Loucy (cell line): ENCODE results near the gene TMEM95.
A peak's percentile ranks its signal among the peaks of the same experiment; 100 is the strongest.

Experiments used
- H2AFZ ChIP-seq: fragments of 200-600 bp; sonication (generic); 2 replicates; pipeline ENCODE4 v1.6.0; 2016; ENCODE audit warnings: antibody characterized with exemption, mild to moderate bottlenecking, low read length, moderate library complexity
- H3F3A ChIP-seq: fragments of 200-600 bp; 2 replicates; pipeline ENCODE4 v1.6.0; 2016; ENCODE audit warnings: antibody characterized with exemption, low read depth, mild to moderate bottlenecking
- H3K27me3 ChIP-seq: fragments of 200-600 bp; sonication (generic); 2 replicates; pipeline ENCODE4 v1.6.1; 2014; ENCODE audit warnings: low read length, mild to moderate bottlenecking; ENCODE audit not compliant: insufficient read depth, poor library complexity, severe bottlenecking
- H3K36me3 ChIP-seq: fragments of 200-600 bp; sonication (generic); 2 replicates; pipeline ENCODE4 v1.6.1; 2016; ENCODE audit warnings: low read length; ENCODE audit not compliant: insufficient read depth
- H3K4me1 ChIP-seq: fragments of 200-600 bp; sonication (generic); 2 replicates; pipeline ENCODE4 v1.5.1; 2014; ENCODE audit warnings: low read length, mild to moderate bottlenecking; ENCODE audit not compliant: insufficient read depth, poor library complexity, severe bottlenecking
- H3K4me2 ChIP-seq: fragments of 200-600 bp; sonication (generic); 2 replicates; pipeline ENCODE4 v1.6.0; 2014; ENCODE audit warnings: antibody characterized with exemption, low read length, low read depth, mild to moderate bottlenecking; ENCODE audit not compliant: poor library complexity, severe bottlenecking
- H3K4me3 ChIP-seq: fragments of 200-600 bp; sonication (generic); 2 replicates; pipeline ENCODE4 v1.5.1; 2014; ENCODE audit warnings: low read length, mild to moderate bottlenecking, mixed read lengths; ENCODE audit not compliant: poor library complexity, severe bottlenecking
- H3K79me2 ChIP-seq: fragments of 200-600 bp; sonication (generic); 2 replicates; pipeline ENCODE4 v1.6.1; 2014; ENCODE audit warnings: low read length; ENCODE audit not compliant: insufficient read depth
- H3K9ac ChIP-seq: fragments of 200-600 bp; sonication (generic); 2 replicates; pipeline ENCODE4 v1.6.0; 2014; ENCODE audit warnings: mild to moderate bottlenecking, low read depth, low read length, moderate library complexity; ENCODE audit not compliant: poor library complexity, severe bottlenecking
- H3K9me2 ChIP-seq: fragments of 200-600 bp; sonication (generic); replicated peaks from 2 replicates; pipeline ENCODE4 v1.6.1; 2016; ENCODE audit warnings: low read depth, low read length, mixed read lengths
- H3K9me3 ChIP-seq: fragments of 200-600 bp; sonication (generic); 2 replicates; pipeline ENCODE4 v1.6.1; 2014; ENCODE audit warnings: mild to moderate bottlenecking, antibody characterized with exemption, low read length, low read depth; ENCODE audit not compliant: insufficient read depth
- H4K20me1 ChIP-seq: fragments of 200-600 bp; sonication (generic); 2 replicates; pipeline ENCODE4 v1.6.0; 2014; ENCODE audit warnings: antibody characterized with exemption, low read length, mild to moderate bottlenecking; ENCODE audit not compliant: insufficient read depth, poor library complexity, severe bottlenecking
- CTCF ChIP-seq: fragments of 200-600 bp; sonication (generic); conservative IDR thresholded peaks from 2 replicates; pipeline ENCODE4 v1.5.1; 2014; ENCODE audit warnings: mild to moderate bottlenecking, antibody characterized with exemption, low read length
- EZH2phosphoT487 ChIP-seq: fragments of 200-600 bp; IDR thresholded peaks from 2 replicates; pipeline ENCODE4 v1.6.1; 2018; ENCODE audit warnings: antibody characterized with exemption, mild to moderate bottlenecking, moderate library complexity, borderline replicate concordance

The TMEM95 gene

GRCh38 chr17:7404737-7405349 lies 49.9 kb downstream of the TMEM95 start:
- H3K4me3 ChIP-seq, result peak overlapping the region; percentile 76

GRCh38 chr17:7405350-7406234 lies 50.6 kb downstream of the TMEM95 start:
- Histone ChIP-seq H3K36me3 (no peaks in the 10 kb centered on the region), H3K4me3 (peak overlapping the region; percentile 76), H3K4me1 (peaks cover 20% of the 10 kb centered on the region), H4K20me1 (peaks cover 3% of the 10 kb centered on the region), H2AFZ (peak overlapping the region; percentile 93; the same call in 1 of the 2 replicates), H3K9me2 (no peaks in the 10 kb centered on the region), H3K9me3 (no peaks in the 10 kb centered on the region), H3K9ac (peak overlapping the region; percentile 75), H3K27me3 (no peaks in the 10 kb centered on the region), H3F3A (no peaks in the 10 kb centered on the region), H3K4me2 (peak overlapping the region; percentile 74), H3K79me2 (peaks cover 6% of the 10 kb centered on the region)
- TF ChIP-seq CTCF (no peak), EZH2phosphoT487 (no peak)

More at GRCh38 chr17:7404737-7405349, 49.9 kb downstream of the TMEM95 start:
- H3K9me2 ChIP-seq, result no peaks in the 10 kb centered on the region
- H3K79me2 ChIP-seq, result peaks cover 6% of the 10 kb centered on the region
- no peaks in the 10 kb centered on the region for H3K9me3 ChIP-seq
- no peaks in the 10 kb centered on the region for H3K36me3 ChIP-seq
- peak overlapping the region; percentile 75 for H3K9ac ChIP-seq
- peaks cover 3% of the 10 kb centered on the region for H4K20me1 ChIP-seq
- H3K4me1 ChIP-seq, result peaks cover 20% of the 10 kb centered on the region
- H3K4me2 ChIP-seq, result peak overlapping the region; percentile 74
- H3F3A ChIP-seq, result no peaks in the 10 kb centered on the region
- H2AFZ ChIP-seq, result peak overlapping the region; percentile 93
- TF ChIP-seq CTCF, result no peak
- no peaks in the 10 kb centered on the region for H3K27me3 ChIP-seq

- Histone ChIP-seq H3K9me2 (no peaks in the 10 kb centered on the region), H3F3A (no peaks in the 10 kb centered on the region), H3K4me1 (peaks cover 20% of the 10 kb centered on the region), H2AFZ (no peak overlapping the region), H3K36me3 (no peaks in the 10 kb centered on the region), H4K20me1 (peaks cover 3% of the 10 kb centered on the region), H3K4me2 (peak overlapping the region; percentile 74), H3K27me3 (no peaks in the 10 kb centered on the region), H3K4me3 (peak overlapping the region; percentile 76), H3K79me2 (peaks cover 6% of the 10 kb centered on the region), H3K9me3 (no peaks in the 10 kb centered on the region), H3K9ac (no peak overlapping the region)
- TF ChIP-seq EZH2phosphoT487 (no peak), CTCF (no peak)
Observed at GRCh38 chr17:7406235-7406825, 51.4 kb downstream of the TMEM95 start.
